Suprapubic skin (tissue), 4 donors: ENCODE measurements around the gene C19orf81. TPM values are rescaled to one million over a fixed set of nuclear protein-coding genes. Genes with fewer than 3 reads are reported as not detected.
"Not testable (repeated sequence)": the region's sequence is repeated elsewhere in the genome, so short reads cannot be mapped to it uniquely, and the experiment has no call there.

Source experiments
- DNase-seq, 2 donors: peaks; one replicate each; pipeline ENCODE4 v3.0.0-alpha.2; 2019; ENCODE audit warnings: low spot score in 2 of 2
- H3K27ac ChIP-seq: fragments of 200-600 bp; sonication (generic); one replicate; pipeline ENCODE4 v1.5.1; 2019
- H3K27me3 ChIP-seq: fragments of 200-600 bp; sonication (generic); one replicate; pipeline ENCODE4 v1.5.1; 2019
- H3K36me3 ChIP-seq: fragments of 200-600 bp; sonication (generic); one replicate; pipeline ENCODE4 v1.5.1; 2019
- H3K4me1 ChIP-seq: fragments of 200-600 bp; sonication (generic); one replicate; pipeline ENCODE4 v1.5.1; 2019
- H3K4me3 ChIP-seq: fragments of 200-600 bp; sonication (generic); one replicate; pipeline ENCODE4 v1.5.1; 2019; ENCODE audit warnings: mild to moderate bottlenecking
- H3K9me3 ChIP-seq: fragments of 200-600 bp; sonication (generic); one replicate; pipeline ENCODE4 v1.5.1; 2019
- CTCF ChIP-seq, 2 donors: fragments of 200-600 bp in 1 of 2; fragments of 450-650 bp in 1 of 2; sonication (generic) in 1 of 2; IDR thresholded peaks; one replicate each; pipeline ENCODE4 v1.5.1; 2016 to 2019; ENCODE audit warnings: antibody characterized with exemption in 2 of 2, mild to moderate bottlenecking in 1 of 2, moderate library complexity in 1 of 2
- EP300 ChIP-seq: sonication (generic); formaldehyde crosslinking; IDR thresholded peaks from one replicate; pipeline ENCODE4 v1.6.1; 2017; ENCODE audit warnings: antibody characterized with exemption
- POLR2A ChIP-seq, 2 donors: fragments of 450-650 bp; IDR thresholded peaks; one replicate each; pipeline ENCODE4 v1.6.1; 2017; ENCODE audit warnings: antibody characterized with exemption in 2 of 2, mild to moderate bottlenecking in 2 of 2, moderate library complexity in 2 of 2
- POLR2AphosphoS5 ChIP-seq, 3 donors: sonication (generic); formaldehyde crosslinking; IDR thresholded peaks; one replicate each; pipeline ENCODE4 v1.6.1; 2017; ENCODE audit warnings: antibody characterized with exemption in 3 of 3
- WGBS: methylation state at CpG from one replicate; pipeline ENCODE4 v1.1.5; 2018; 5-methylcytosine and 5-hydroxymethylcytosine counted together
- total RNA-seq, 4 donors: library from RNA; depleted of rRNA; stranded (reverse); fragments of >200 nt; gene quantifications; one replicate each; pipeline ENCODE4 v1.1.0, GENCODE V29; 2016

C19orf81 gene
- 10 to 100 TPM in 1 of 4 donors, not detected in 3; 19.8 TPM for total RNA-seq

GRCh38 chr19:50649433-50650391 is at the start of gene C19orf81:
Gene C19orf81 (plus strand): TSS chr19:50649445. CDS start chr19:50649445, 0 bp downstream.
- TF ChIP-seq EP300 (no peak), POLR2AphosphoS5 (IDR thresholded peaks at IDR 0.05) (no peak), POLR2A (IDR thresholded peaks at IDR 0.05) (no peak), CTCF (IDR thresholded peaks at IDR 0.05) (no peak)
- no peaks in the 10 kb centered on the region for H3K9me3 ChIP-seq
- H3K4me3 ChIP-seq = no peak within 1 kb of the TSS
- H3K27me3 ChIP-seq = peaks cover 70% of the 10 kb centered on the region
- no peaks in the 10 kb centered on the region for H3K4me1 ChIP-seq
- no peaks in the 10 kb centered on the region for H3K36me3 ChIP-seq
- DNase-seq = no peak
- no peak within 1 kb of the TSS for H3K27ac ChIP-seq
- WGBS = 34% methylated on average over 6 of the region's 7 CpGs

GRCh38 chr19:50601407-50602088 is 47.7 kb upstream of the C19orf81 start:
- peaks cover 43% of the 10 kb centered on the region for H3K27me3 ChIP-seq
- no peaks in the 10 kb centered on the region for H3K9me3 ChIP-seq
- no peak overlapping the region for H3K27ac ChIP-seq
- 69% methylated on average over 11 of the region's 11 CpGs for WGBS
- H3K36me3 ChIP-seq = no peaks in the 10 kb centered on the region
- H3K4me1 ChIP-seq = no peaks in the 10 kb centered on the region
- no peak for DNase-seq
- no peak overlapping the region for H3K4me3 ChIP-seq
- no peak for TF ChIP-seq POLR2AphosphoS5 (IDR thresholded peaks at IDR 0.05)

GRCh38 chr19:50602089-50602422 is 47.2 kb upstream of the C19orf81 start:
- TF ChIP-seq POLR2AphosphoS5 (IDR thresholded peaks at IDR 0.05) (no peak), EP300 (no peak), CTCF (IDR thresholded peaks at IDR 0.05) (no peak), POLR2A (IDR thresholded peaks at IDR 0.05) (no peak)
- Histone ChIP-seq H3K4me3 (no peak overlapping the region), H3K27ac (no peak overlapping the region), H3K36me3 (no peaks in the 10 kb centered on the region), H3K9me3 (no peaks in the 10 kb centered on the region), H3K4me1 (no peaks in the 10 kb centered on the region), H3K27me3 (peaks cover 48% of the 10 kb centered on the region)
- 85% methylated on average over 5 of the region's 5 CpGs for WGBS
- DNase-seq = no peak

GRCh38 chr19:50602496-50602895 is 46.7 kb upstream of the C19orf81 start:
- H3K4me3 ChIP-seq = no peak overlapping the region
- H3K36me3 ChIP-seq = no peaks in the 10 kb centered on the region
- no peak for DNase-seq
- WGBS = 92% methylated on average over 6 of the region's 6 CpGs
- no peaks in the 10 kb centered on the region for H3K9me3 ChIP-seq
- no peaks in the 10 kb centered on the region for H3K4me1 ChIP-seq
- H3K27ac ChIP-seq = no peak overlapping the region
- TF ChIP-seq EP300 (no peak), CTCF (IDR thresholded peaks at IDR 0.05) (no peak), POLR2AphosphoS5 (IDR thresholded peaks at IDR 0.05) (no peak), POLR2A (IDR thresholded peaks at IDR 0.05) (no peak)
- H3K27me3 ChIP-seq = peaks cover 52% of the 10 kb centered on the region

GRCh38 chr19:50602935-50603334 is 46.3 kb upstream of the C19orf81 start:
- no peak overlapping the region for H3K4me3 ChIP-seq
- H3K4me1 ChIP-seq = no peaks in the 10 kb centered on the region
- DNase-seq = no peak
- H3K9me3 ChIP-seq = no peaks in the 10 kb centered on the region
- H3K27me3 ChIP-seq = peaks cover 57% of the 10 kb centered on the region
- TF ChIP-seq POLR2AphosphoS5 (IDR thresholded peaks at IDR 0.05) (no peak), EP300 (no peak), POLR2A (IDR thresholded peaks at IDR 0.05) (no peak), CTCF (IDR thresholded peaks at IDR 0.05) (no peak)
- no peaks in the 10 kb centered on the region for H3K36me3 ChIP-seq
- H3K27ac ChIP-seq = no peak overlapping the region
- WGBS = 86% methylated on average over 4 of the region's 4 CpGs

GRCh38 chr19:50604264-50605073 is 44.8 kb upstream of the C19orf81 start:
- H3K27me3 ChIP-seq = peaks cover 55% of the 10 kb centered on the region
- not testable (repeated sequence) for H3K27ac ChIP-seq, DNase-seq, H3K4me1 ChIP-seq, H3K4me3 ChIP-seq, H3K36me3 ChIP-seq, H3K9me3 ChIP-seq
- 68% methylated on average over 27 of the region's 56 CpGs for WGBS

- not testable (repeated sequence) for H3K27ac ChIP-seq, H3K4me3 ChIP-seq, DNase-seq, H3K4me1 ChIP-seq, H3K36me3 ChIP-seq, H3K9me3 ChIP-seq
- H3K27me3 ChIP-seq = peaks cover 44% of the 10 kb centered on the region
- WGBS = 51% methylated on average over 42 of the region's 58 CpGs
Observed at GRCh38 chr19:50606059-50606836, 43.0 kb upstream of the C19orf81 start.
